Stimulated activated CD8-positive, alpha-beta memory T cell treated with anti-CD3 and anti-CD28 coated beads, Interleukin-15, amount 100 ng/mL, for 24 hours (primary cell): ENCODE data around the gene CETP.
"Not testable (repeated sequence)": the region's sequence is repeated elsewhere in the genome, so short reads cannot be mapped to it uniquely, and the experiment has no call there.

ENCODE experiments used
- DNase-seq: peaks from one replicate; pipeline ENCODE4 v3.0.0-alpha.2; 2020; ENCODE audit warnings: low read depth

The CETP gene

DNA sequence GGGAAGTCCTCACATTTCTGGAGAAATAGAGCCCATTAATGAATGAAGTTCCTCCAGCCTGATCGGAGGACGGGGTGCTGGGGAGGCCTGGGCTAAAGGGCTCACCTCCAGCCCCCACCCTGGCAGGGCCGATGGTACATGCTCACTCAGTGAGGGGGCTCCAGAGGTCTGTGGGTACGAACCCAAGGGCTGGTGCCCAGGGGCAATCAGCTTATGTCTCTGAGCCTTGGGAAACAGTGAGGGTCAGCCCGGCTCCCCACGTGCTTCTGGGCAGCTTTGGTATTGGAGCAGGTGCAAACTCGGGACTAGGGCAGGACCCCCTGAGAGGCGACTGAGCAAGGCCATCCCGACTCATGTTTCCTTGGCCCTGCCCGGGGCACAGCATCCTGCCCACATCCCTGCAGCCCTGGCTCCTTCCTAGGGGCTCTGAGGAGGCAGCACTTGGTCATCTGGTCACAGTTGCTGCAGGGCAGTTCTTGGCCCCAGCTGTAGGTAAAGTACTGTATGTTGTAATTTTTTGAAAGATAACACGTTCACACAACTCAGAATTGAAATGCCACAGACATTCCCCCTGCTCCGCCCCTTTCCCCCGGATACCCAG is 969 bp upstream of the CETP start:
- DNase-seq = no peak

DNA sequence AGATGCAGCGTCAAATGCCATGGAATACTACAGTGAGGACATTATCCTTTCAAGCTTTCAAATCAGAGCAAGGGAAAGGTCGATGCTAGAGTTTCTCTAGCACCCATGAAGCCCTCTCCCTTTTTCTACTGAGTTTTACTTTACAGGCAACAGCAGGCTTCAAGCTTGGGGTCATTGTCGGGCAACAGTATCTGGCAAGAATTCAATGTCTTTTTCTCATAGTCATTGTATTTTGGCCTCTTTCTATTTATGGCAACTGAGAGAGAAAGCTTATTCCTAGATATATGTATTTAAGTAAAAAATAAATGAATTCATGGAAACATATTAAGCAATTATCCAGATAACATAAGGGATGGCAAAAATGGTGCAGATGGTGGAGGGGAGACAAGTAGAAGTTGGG is 364 bp upstream of the CETP start:
- DNase-seq = no peak

DNA sequence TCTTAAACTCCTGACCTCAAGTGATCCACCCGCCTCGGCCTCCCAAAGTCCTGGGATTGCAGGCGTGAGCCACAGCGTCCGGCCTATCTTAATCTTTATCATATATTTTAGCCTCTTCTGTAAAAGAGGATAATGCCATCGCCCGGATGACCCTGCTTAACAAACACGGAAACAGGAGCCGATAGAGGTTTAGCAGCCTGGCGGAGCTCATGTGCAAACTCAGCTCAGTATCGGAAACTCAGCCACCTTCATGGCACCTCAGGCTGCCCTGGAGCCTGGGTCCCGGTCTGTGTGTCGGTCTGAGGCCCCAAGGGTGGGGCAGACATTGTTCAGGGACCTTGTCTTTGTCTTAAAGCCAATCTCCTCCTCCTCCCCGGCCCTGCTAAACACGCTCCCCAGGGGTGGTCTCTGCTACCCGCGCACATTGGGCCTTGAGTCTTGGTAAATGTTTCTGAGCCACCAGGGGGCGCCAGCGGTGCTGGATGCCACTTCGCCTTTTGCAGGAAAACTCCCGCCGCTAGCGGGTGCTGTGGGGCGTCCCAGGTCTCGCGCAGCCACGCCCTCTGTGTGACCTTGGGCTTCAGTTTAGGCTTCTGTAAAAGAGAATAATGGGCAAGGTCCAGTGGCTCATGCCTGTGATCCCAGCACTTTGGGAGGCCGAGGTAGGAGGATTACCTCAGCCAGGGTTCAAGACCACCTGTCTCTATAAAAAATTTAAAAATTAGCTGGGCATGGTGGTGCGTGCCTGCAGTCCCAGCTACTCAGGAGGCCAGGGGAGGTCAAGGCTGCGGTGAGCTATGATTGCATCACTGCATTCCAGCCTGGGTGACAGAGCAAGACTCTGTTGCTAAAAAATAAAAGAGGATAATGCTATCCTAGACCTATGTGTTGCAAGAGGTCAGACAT is 2.7 kb downstream of the CETP start:
- DNase-seq = peak; percentile 95

DNA sequence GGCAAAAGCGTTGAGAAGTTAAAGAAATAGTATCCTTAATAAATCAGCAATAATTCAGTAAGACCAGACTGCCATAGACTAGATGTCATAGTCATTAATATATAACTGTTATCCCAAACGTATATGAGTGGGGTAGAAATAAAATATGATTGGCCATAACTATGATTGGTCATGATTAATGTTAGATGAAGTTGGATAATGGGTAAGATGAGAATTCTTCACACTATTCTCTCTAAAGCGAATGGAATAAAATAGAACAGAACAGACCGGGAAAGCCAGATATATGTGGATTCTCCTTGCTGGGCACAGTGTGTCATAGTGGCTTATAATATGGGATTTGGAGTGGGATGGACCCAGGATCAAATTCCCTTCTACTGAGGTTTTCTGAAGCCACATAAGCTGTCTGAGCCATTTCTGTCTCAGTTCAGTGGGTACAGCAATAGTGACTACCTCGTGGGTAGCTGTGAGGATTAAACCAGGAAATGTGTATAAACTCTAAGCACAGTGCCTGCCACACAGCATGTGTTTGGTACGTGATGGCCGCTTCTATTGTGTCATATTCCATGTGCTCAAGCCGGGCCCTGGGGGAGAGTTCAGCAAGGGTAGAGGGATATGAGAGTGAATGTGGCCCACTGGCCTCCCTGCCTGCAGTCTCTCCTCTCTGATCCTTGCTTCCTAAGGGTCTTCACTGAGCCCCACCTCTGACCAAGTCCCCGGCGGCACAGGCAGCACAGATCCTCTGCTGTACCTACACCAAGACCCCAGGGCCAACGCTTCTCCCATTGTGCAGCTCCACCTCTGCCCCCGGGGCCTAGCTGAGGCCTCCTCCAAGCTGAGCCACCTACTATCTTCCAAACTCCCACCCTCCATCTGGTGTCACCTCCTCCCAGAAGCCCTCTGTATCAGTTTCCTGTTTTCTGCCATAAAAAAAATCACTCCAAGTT is 3.7 kb downstream of the CETP start:
- no peak for DNase-seq

DNA sequence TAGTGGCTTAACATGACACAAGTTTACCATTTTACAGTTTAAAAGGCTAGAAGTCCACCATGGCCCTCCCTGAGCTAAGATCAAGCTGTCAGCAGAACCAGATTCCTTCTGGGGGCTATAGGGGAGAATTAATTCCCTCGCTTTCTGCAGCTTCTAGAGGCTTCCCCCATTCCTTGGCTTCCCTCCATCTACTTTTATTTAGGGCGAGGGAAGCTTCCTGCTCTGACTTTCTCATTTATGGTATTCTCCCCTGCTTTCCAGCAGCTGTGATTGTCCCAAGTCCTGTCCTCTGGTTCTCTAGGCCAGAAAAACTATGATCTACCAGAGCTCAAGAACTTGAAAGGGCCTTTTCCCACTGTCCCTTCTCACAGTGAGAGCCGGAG is 4.3 kb downstream of the CETP start:
- DNase-seq = no peak

DNA sequence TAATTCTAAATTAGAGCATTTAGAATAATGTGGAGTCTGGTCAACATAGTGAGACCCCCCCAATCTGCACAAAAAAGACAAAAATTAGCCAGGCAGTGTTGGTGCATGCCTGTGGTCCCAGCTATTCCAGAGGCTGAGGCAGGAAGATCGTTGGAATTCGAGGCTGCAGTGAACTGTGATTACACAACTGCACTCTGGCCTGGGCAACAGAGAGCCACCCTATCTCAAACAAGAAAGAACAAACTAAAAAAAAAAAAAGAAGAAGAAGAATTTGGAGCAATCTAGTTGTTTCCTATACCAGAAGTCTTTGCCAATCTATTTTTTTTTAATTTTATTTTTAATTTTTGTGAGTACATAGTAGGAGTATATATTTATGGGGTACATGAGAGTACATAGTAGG is 6.0 kb downstream of the CETP start:
- DNase-seq = no peak

DNA sequence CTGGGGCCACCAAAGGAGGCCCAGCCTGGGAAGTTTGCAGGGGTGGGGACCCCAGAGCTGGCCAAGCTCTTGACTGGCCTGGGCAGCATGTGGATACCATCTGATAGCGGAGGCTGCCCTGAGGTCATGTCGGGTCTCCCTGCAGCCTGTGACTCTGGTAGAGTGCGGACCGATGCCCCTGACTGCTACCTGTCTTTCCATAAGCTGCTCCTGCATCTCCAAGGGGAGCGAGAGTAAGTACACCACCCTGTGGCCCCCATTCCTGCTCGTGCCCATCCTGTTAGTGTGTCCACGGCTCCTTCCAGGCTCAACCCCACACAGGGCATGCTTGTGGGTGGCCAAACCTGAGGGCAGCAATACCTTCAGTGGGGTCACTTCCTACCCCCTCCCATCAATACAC is 8.0 kb downstream of the CETP start:
- no peak for DNase-seq

DNA sequence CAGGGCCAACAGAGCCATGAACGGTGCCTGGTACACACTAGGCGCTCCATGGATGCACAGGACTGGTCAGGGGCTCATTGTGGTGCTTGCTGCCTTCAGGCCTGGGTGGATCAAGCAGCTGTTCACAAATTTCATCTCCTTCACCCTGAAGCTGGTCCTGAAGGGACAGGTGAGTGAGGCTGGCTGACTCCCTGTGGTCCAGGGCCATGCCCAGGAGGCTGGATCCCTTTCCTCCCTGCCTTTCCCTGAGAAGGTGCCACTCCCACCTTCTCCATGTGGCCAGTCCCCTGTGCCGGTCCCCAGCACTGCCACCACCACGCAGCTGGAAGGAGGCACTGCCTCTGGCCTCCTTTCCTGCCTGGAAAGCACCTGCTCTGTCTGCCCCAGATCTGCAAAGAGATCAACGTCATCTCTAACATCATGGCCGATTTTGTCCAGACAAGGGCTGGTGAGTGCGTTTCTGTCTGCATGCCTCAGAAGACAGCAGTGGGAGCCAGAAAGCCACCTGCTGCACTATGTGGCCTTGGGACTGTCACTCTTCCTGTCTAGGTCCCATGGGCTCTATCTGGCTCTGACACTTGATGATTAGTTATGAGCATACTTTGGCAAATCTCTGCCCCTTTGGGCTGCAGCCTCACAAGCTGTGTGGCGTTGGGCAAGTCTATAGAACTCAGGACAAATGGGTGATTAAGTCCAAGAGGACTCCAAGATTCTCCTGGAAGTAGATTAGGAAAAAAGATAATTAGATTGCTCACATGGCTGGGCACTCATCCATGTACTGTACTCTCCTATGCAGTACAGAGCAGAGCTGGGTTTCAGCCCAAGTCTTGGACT is 9.4 kb downstream of the CETP start:
- DNase-seq = no peak

DNA sequence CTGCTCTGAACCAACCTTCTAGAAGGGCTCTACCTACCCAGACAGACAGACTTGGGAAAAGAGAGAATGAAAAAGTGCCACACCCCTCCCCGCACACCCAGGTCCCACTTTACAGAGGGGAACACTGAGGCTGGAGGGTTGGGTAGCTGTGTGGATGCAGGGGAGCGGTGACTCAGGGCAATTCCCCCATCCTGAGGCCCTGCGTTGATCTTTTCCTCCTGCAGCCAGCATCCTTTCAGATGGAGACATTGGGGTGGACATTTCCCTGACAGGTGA is 10.0 kb downstream of the CETP start:
- no peak for DNase-seq

DNA sequence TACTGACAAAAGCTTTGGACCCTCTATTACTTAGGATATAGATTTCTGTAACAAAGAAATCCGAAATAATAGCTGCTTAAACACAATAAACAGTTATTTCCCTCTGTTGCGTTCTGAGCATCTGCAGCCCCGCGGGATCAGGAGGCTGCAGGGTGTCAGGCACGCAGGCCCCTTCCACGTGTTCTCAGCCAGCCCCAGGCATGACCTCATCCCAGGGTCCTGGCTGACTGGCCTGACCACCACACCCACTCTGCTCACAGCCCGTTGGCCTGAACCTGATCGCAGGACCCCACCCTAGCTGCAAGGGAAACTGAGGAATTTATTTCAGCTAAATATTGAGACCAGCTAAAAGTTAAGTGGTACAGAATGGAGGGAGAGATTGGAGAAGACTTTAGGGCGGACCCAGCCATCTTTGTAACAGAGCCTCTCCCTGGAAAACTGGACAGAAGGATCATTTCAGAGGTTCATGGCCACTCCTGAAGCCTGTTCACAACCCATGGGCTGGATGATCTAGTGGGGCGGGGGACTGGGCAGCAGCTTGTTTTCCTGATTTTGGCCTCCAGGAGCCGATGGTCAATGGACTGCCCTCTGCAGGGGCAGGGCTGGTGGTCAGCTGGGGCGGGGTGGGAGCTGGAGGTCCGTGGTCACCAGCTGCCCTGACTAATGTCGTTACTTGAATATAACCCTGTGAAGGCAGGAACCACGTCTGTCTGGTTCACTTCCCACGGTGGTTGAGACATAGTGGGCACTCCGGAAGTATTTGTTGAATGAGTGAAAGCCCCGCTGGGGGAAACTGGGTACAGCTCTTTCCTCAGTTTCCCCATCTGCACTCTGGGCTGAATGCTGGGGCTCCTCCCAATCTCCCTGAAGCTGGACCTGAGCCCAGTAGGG is 10.9 kb downstream of the CETP start:
- DNase-seq = no peak

DNA sequence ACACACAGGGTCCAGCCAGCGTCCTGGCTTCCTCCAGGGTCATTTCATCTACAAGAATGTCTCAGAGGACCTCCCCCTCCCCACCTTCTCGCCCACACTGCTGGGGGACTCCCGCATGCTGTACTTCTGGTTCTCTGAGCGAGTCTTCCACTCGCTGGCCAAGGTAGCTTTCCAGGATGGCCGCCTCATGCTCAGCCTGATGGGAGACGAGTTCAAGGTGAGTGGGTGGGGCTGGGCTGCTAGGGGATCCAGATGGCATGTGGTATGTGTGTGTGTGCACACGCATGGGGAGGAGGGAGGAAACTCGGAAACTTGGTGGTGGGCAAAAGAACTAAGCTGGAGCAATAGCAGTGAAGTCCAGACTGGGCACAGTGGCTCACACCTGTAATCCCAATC is 11.5 kb downstream of the CETP start:
- DNase-seq = no peak

DNA sequence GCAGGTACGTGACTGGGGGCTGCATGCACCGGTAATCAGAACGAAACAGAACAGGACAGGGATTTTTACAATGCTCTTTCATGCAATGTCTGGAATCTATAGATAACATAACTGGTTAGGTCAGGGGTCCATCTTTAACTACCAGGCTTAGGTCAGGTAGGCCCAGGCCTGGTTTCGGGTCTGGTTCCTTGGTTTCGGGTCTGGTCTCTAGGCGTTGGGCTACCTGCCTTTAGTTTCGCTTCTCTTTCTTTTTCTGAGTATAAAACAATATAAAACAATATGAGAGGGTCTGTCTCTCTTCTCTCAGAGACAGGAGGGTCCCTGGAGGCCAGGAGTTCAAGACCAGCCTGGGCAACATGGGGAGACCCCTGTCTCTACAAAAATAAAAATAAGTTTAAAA is 12.1 kb downstream of the CETP start:
- not testable (repeated sequence) for DNase-seq

DNA sequence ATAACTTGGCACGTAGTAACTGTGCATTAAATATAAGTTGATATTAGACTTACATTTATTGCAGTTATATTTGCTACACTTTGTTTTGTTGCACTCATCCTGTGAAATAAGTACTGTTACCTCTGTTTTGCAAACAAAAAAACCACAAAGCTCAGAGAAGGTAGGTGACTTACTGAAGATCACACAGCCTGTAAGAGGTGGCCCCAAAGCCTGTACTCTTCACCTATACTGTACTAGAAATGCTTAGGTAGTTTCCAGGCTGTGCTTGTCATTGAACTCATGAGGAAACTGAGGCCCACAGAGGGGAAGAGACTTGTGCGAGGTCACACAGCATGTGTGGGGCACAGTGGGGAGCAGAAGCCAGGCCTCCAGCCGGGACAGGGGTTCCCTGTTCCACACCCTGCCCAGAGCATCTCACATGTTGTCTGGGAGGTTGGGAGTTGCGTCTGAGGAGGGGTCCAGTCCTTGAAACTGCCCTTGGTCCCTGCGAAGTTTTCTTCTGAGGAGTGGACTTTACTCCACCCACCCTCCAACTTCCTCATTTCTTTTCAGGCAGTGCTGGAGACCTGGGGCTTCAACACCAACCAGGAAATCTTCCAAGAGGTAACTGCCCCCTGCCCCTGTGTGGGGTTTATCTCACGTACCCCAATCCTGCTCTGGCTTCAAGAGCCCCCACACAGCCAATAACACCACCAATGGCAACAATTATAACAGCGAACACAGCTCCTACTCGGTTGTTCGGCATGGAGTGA is 13.0 kb downstream of the CETP start:
- DNase-seq = no peak

DNA sequence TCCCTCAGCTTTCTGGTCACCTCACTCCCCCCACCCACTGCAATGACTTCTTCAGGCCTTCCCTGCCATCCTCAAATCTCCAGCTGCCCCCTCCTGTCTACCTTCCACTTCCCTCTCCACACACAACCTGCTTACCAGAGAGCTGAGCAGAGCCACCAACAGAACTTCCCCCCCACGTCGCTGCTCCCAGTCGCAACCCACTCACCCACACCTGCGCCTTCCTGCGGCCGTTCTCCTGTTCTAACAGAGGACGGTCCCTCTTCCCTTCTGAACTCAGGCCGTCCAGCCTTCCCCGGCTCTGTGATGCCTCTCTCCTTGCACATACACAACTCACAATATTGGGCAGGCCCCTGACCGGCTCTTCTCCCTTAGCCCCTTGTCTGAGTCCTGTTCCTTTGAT is 14.0 kb downstream of the CETP start:
- no peak for DNase-seq

DNA sequence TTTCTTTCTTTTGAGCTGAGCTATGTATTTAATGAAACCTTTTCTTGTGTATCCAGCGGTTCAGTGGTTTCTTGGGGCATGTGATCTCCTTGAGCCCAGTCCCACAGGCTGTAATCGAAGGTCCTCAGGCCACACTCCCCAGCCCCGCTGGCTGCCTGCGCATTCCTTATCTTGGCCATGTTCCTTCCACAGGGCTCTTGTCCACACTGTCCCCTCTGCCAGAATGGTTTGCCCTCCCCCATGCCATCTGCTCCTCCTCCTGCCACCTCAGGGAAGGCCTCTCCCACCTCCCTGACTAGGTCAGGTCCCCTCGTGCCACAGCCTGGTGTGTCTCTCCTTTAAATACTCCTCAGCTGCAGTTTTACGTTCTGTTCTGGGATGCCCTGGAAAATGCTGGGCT is 15.5 kb downstream of the CETP start:
- no peak for DNase-seq

DNA sequence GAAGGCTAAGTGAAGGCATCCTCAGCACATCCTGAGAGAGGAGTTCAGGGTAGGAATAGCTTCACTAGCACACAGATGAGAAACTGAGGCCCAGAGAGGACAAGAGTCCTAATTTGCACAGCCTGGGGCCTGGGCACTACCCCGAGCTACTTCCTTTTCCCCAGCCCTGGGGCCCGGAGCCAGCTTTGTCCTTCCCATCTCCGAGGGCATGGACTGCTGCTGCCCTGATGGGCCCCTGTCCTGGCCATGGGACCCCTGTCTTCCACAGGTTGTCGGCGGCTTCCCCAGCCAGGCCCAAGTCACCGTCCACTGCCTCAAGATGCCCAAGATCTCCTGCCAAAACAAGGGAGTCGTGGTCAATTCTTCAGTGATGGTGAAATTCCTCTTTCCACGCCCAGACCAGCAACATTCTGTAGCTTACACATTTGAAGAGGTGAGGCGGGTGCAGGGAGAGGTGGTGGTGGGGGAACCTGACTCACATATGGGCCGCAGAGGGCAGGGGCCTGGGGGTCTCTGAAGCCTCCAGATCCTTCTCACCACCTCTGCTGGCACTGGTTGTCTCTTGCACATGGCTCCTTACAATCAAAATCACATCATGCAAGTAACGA is 16.2 kb downstream of the CETP start:
- no peak for DNase-seq

DNA sequence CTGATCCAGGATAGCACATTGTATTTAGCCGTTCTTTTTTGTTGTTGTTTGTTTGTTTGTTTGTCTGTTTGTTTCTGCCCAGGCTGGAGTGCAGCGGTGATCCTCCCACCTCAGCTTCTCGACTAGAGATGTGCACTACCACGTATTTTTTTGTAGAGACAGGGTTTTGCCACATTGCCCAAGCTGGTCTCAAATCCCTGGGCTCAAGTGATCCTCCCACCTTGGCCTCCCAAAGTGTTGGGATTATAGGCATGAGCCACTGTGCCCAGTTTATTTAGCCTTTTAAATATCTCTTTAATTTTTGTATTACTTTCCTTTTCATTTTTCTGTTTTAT is 18.4 kb downstream of the CETP start:
- DNase-seq = no peak

DNA sequence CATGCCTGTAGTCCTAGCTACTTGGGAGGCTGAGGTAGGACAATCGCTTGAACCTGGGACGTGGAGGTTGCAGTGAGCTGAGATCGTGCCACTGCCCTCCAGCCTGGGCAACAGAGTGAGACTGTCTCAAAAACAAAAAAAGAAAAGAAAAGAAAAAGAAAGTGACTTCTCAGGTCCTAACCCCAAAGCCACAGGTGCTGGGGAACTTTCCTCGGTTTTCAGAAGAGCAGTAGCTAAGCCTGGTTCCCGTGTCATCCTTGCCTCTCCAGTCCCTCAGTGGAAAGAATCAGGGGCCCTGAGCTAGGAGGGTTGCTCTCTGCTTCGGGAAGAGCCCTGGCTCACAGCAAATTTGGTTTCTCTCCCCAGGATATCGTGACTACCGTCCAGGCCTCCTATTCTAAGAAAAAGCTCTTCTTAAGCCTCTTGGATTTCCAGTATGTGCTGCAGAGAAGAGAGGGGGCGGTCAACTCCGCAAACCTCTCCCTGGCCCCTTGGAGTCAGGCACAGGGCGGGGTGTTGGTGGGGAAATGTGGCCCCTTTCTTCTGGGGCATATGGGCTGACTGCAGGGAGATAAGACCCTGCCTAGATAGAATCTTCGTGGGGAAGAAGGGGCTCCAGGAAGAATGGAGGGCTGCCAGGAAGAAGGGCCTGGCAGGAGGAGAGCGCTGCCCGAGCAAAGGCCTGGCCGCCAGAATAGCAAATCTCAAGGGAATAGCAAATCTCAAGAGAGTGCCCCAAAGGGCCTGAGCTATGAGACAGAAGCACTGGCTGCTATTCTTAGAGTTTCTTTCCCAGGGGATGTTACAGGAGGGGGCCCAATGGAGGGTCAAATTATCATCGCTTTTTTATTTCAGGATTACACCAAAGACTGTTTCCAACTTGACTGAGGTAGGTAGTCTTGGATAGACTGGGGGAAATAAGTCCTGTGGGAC is 19.3 kb downstream of the CETP start:
- DNase-seq = no peak

DNA sequence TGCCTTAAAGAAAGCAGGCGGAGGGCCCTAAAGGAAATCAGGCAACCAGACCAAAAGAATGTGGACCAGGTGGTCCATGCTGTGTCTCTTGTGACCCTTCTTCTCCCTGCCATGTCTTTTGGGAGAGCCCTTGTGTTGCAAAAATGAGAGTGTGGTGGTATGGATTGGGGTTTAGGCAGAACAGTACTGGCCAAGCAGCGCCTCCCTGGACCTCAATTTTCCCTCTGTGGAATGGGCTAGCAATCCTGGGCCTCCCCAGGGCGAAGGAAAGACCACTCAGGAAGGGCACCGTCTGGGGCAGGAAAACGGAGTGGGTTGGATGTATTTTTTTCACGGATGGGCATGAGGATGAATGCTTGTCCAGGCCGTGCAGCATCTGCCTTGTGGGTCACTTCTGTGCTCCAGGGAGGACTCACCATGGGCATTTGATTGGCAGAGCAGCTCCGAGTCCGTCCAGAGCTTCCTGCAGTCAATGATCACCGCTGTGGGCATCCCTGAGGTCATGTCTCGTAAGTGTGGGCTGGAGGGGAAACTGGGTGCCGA is 20.1 kb downstream of the CETP start:
- DNase-seq = no peak
